SK-N-SH treated with all-trans-retinoic acid at 6 μM for 48 hours (cell line): Measurements from ENCODE around the gene AMZ2.
"Not testable (repeated sequence)": the region's sequence is repeated elsewhere in the genome, so short reads cannot be mapped to it uniquely, and the experiment has no call there.

Experiments used
- ATAC-seq: fragments of 200-7000 bp; cut with Tn5 transposase; 3 replicates; pipeline ENCODE4 v1.9.1; 2020; ENCODE audit warnings: mild to moderate bottlenecking, moderate library complexity
- ARNTL ChIP-seq: fragments of 450-650 bp; formaldehyde crosslinking; IDR thresholded peaks from 2 replicates; pipeline ENCODE4 v1.5.0; 2020; ENCODE audit warnings: low read depth, mild to moderate bottlenecking, moderate library complexity, borderline replicate concordance
- BACH2 ChIP-seq: fragments of 250-450 bp; sonication (Bioruptor Pico); IDR thresholded peaks from 2 replicates; pipeline ENCODE4 v1.9.0; 2021; ENCODE audit warnings: mild to moderate bottlenecking, borderline replicate concordance
- CSRNP3 ChIP-seq: fragments of 250-450 bp; sonication (Bioruptor Pico); IDR thresholded peaks from 2 replicates; pipeline ENCODE4 v1.5.1; 2021; ENCODE audit warnings: mild to moderate bottlenecking, moderate library complexity
- ESRRG ChIP-seq: fragments of 250-450 bp; sonication (Bioruptor Pico); IDR thresholded peaks from 2 replicates; pipeline ENCODE4 v1.6.1; 2021; ENCODE audit warnings: mild to moderate bottlenecking
- GLIS3 ChIP-seq: fragments of 250-450 bp; sonication (Bioruptor Pico); IDR thresholded peaks from 2 replicates; pipeline ENCODE4 v1.5.0; 2020; ENCODE audit warnings: mild to moderate bottlenecking, moderate library complexity
- ISL1 ChIP-seq: fragments of 250-450 bp; sonication (Bioruptor Pico); IDR thresholded peaks from 2 replicates; pipeline ENCODE4 v2.1.2; 2022; ENCODE audit warnings: mild to moderate bottlenecking, moderate library complexity
- OSR1 ChIP-seq: fragments of 250-450 bp; sonication (Bioruptor Pico); IDR thresholded peaks from 2 replicates; pipeline ENCODE4 v1.8.0; 2022; ENCODE audit warnings: moderate library complexity, mild to moderate bottlenecking, inconsistent platforms
- PATZ1 ChIP-seq: fragments of 250-450 bp; sonication (Bioruptor Pico); IDR thresholded peaks from 2 replicates; pipeline ENCODE4 v1.8.0; 2020; ENCODE audit warnings: mild to moderate bottlenecking, moderate library complexity, borderline replicate concordance
- POU6F1 ChIP-seq: fragments of 250-450 bp; sonication (Bioruptor Pico); IDR thresholded peaks from 2 replicates; pipeline ENCODE4 v1.8.0; 2021; ENCODE audit warnings: low read depth, mild to moderate bottlenecking, moderate library complexity, borderline replicate concordance
- RARB ChIP-seq: fragments of 250-450 bp; sonication (Bioruptor Pico); IDR thresholded peaks from 2 replicates; pipeline ENCODE4 v1.8.0; 2021; ENCODE audit warnings: mild to moderate bottlenecking, moderate library complexity
- SNAI2 ChIP-seq: fragments of 250-450 bp; sonication (Bioruptor Pico); IDR thresholded peaks from 2 replicates; pipeline ENCODE4 v1.5.0; 2020; ENCODE audit warnings: mild to moderate bottlenecking, moderate library complexity
- TCF4 ChIP-seq: fragments of 250-450 bp; sonication (Bioruptor Pico); IDR thresholded peaks from 2 replicates; pipeline ENCODE4 v1.8.0; 2021; ENCODE audit warnings: mild to moderate bottlenecking, moderate library complexity, borderline replicate concordance
- ZC3H10 ChIP-seq: fragments of 250-450 bp; sonication (Bioruptor Pico); IDR thresholded peaks from 2 replicates; pipeline ENCODE4 v1.5.1; 2021; ENCODE audit warnings: mild to moderate bottlenecking, moderate library complexity
- ZFP3 ChIP-seq: fragments of 250-450 bp; sonication (Bioruptor Pico); IDR thresholded peaks from 2 replicates; pipeline ENCODE4 v1.5.0; 2020; ENCODE audit warnings: mild to moderate bottlenecking, moderate library complexity
- ZFP30 ChIP-seq: fragments of 450-650 bp; formaldehyde crosslinking; IDR thresholded peaks from 2 replicates; pipeline ENCODE4 v1.5.0; 2022; ENCODE audit warnings: mild to moderate bottlenecking, moderate library complexity
- ZNF565 ChIP-seq: fragments of 450-650 bp; formaldehyde crosslinking; conservative IDR thresholded peaks from 2 replicates; pipeline ENCODE4 v1.5.0; 2020; ENCODE audit warnings: low read depth, mild to moderate bottlenecking, moderate library complexity
- ZNF70 ChIP-seq: fragments of 450-650 bp; formaldehyde crosslinking; IDR thresholded peaks from 2 replicates; pipeline ENCODE4 v1.5.0; 2020; ENCODE audit warnings: mild to moderate bottlenecking, moderate library complexity
- TF ChIP-seq, protein P1 (sequence below): fragments of 250-450 bp; sonication (Bioruptor Pico); IDR thresholded peaks from 2 replicates; pipeline ENCODE4 v1.5.0; 2020; ENCODE audit warnings: mild to moderate bottlenecking, moderate library complexity

The AMZ2 gene

GRCh38 chr17:68255731-68256538 lies 8.1 kb downstream of the AMZ2 start:
- no peak for ATAC-seq

GRCh38 chr17:68256701-68257100 lies 8.9 kb downstream of the AMZ2 start:
- not testable (repeated sequence) for ATAC-seq

More at GRCh38 chr17:68255731-68256538, 8.1 kb downstream of the AMZ2 start:
- TF ChIP-seq ZNF70 (no peak), PATZ1 (no peak), OSR1 (no peak), ZFP3 (CRISPR knock-in tag) (no peak), ESRRG (no peak), SNAI2 (CRISPR knock-in tag) (no peak), ARNTL (no peak), CSRNP3 (CRISPR knock-in tag) (no peak), RARB (CRISPR knock-in tag) (no peak), GLIS3 (CRISPR knock-in tag) (no peak), ZC3H10 (CRISPR knock-in tag) (no peak), TCF4 (no peak), ZFP30 (no peak), POU6F1 (CRISPR knock-in tag) (no peak), BACH2 (no peak), ZNF565 (CRISPR knock-in tag) (no peak), ISL1 (CRISPR knock-in tag) (no peak)
- TF ChIP-seq, protein P1, sequence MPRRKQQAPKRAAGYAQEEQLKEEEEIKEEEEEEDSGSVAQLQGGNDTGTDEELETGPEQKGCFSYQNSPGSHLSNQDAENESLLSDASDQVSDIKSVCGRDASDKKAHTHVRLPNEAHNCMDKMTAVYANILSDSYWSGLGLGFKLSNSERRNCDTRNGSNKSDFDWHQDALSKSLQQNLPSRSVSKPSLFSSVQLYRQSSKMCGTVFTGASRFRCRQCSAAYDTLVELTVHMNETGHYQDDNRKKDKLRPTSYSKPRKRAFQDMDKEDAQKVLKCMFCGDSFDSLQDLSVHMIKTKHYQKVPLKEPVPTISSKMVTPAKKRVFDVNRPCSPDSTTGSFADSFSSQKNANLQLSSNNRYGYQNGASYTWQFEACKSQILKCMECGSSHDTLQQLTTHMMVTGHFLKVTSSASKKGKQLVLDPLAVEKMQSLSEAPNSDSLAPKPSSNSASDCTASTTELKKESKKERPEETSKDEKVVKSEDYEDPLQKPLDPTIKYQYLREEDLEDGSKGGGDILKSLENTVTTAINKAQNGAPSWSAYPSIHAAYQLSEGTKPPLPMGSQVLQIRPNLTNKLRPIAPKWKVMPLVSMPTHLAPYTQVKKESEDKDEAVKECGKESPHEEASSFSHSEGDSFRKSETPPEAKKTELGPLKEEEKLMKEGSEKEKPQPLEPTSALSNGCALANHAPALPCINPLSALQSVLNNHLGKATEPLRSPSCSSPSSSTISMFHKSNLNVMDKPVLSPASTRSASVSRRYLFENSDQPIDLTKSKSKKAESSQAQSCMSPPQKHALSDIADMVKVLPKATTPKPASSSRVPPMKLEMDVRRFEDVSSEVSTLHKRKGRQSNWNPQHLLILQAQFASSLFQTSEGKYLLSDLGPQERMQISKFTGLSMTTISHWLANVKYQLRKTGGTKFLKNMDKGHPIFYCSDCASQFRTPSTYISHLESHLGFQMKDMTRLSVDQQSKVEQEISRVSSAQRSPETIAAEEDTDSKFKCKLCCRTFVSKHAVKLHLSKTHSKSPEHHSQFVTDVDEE (CRISPR knock-in tag): no peak

DNA sequence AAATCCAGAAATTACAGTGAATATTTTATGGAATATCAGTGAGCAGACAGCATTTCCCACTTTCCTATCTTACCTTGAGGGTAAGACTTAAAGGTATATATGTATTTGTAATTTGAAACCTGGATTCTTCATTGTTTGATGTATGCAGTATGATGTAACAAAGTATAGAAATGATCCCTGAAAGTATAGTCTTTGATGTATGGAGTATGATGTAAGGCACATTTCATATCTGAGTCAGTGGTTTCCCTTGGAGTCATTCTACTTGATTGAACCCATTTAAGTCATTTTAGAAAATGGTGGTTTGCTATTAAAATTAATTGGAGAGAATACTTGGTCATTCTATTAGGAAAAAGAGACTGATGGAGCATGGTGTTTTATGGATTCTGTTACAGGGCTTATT lies 10.1 kb downstream of the AMZ2 start:
- TF ChIP-seq RARB (CRISPR knock-in tag): no peak
- no peak for ATAC-seq

GRCh38 chr17:68258890-68259647 lies 11.2 kb downstream of the AMZ2 start:
- ATAC-seq: peak; percentile 52

GRCh38 chr17:68259648-68259951 lies 11.8 kb downstream of the AMZ2 start:
- not testable (repeated sequence) for ATAC-seq
